Transverse colon (tissue), 4 donors: ENCODE results near the gene NLGN1. TPM values are rescaled to one million over a fixed set of nuclear protein-coding genes. Genes with fewer than 3 reads are reported as not detected.

Experiments
- DNase-seq: peaks from one replicate; pipeline ENCODE4 v3.0.0-alpha.2; 2019
- H3K27ac ChIP-seq, 4 donors: fragments of 200-600 bp; sonication (generic); 2 replicates each; pipeline ENCODE4 v1.5.1; 2016 to 2018; ENCODE audit warnings: inconsistent platforms in 4 of 4
- H3K27me3 ChIP-seq: fragments of 200-600 bp; sonication (generic); 2 replicates; pipeline ENCODE4 v1.5.1; 2017; ENCODE audit warnings: inconsistent platforms
- H3K36me3 ChIP-seq, 4 donors: fragments of 200-600 bp; sonication (generic); 2 replicates each; pipeline ENCODE4 v1.5.1; 2017 to 2019; ENCODE audit warnings: inconsistent platforms in 4 of 4
- H3K4me1 ChIP-seq, 4 donors: fragments of 200-600 bp; sonication (generic); 2 replicates each; pipeline ENCODE4 v1.5.1; 2017 to 2020; ENCODE audit warnings: inconsistent platforms in 4 of 4
- H3K4me3 ChIP-seq, 4 donors: fragments of 200-600 bp; sonication (generic); 1 replicate in 1 of 4; 2 replicates in 3 of 4; pipeline versions ENCODE4 v1.5.1 to v1.6.1; 2017 to 2019; ENCODE audit warnings: inconsistent platforms in 4 of 4
- H3K9me3 ChIP-seq, 2 donors: fragments of 200-600 bp; sonication (generic); 2 replicates each; pipeline ENCODE4 v1.5.1; 2017 to 2019; ENCODE audit warnings: inconsistent platforms in 2 of 2
- EP300 ChIP-seq: sonication (generic); formaldehyde crosslinking; IDR thresholded peaks from one replicate; pipeline ENCODE4 v1.6.1; 2017; ENCODE audit warnings: antibody characterized with exemption, low read depth
- POLR2A ChIP-seq: fragments of 450-650 bp; IDR thresholded peaks from one replicate; pipeline ENCODE4 v1.6.1; 2016; ENCODE audit warnings: antibody characterized with exemption, mild to moderate bottlenecking, moderate library complexity
- POLR2AphosphoS5 ChIP-seq, 3 donors: sonication (generic); formaldehyde crosslinking; IDR thresholded peaks; one replicate each; pipeline ENCODE4 v1.6.1; 2016; ENCODE audit warnings: antibody characterized with exemption in 3 of 3
- WGBS, 2 donors: methylation state at CpG; one replicate each; pipeline ENCODE4 v1.1.5; 2018; ENCODE audit warnings: low coverage in 1 of 2; 5-methylcytosine and 5-hydroxymethylcytosine counted together
- in situ Hi-C, 4 donors: fragments of 200-750 bp; cut with MboI; loops; one replicate each; pipeline versions ENCODE4 v1.15.0 to v1.15.1; 2017; ENCODE audit warnings: low sequenced_read_pairs in 3 of 4, low pct_ligation_motif_present in 1 of 4, low pct_unique_long_range_greater_than_20kb in 1 of 4
- intact Hi-C: fragments of 100-400 bp; cut with DNase I; formaldehyde crosslinking; loops from one replicate; pipeline ENCODE4 v1.15.1; 2023; ENCODE audit warnings: low total_unique reads
- total RNA-seq, 4 donors: library from RNA; depleted of rRNA; stranded (reverse); fragments of >200 nt; gene quantifications; one replicate each; pipeline ENCODE4 v1.1.0, GENCODE V29; 2016
- TF ChIP-seq, protein P1 (sequence below), 5 experiments: fragments of 200-600 bp in 3 of 5; fragments of 450-650 bp in 2 of 5; sonication (generic) in 3 of 5; IDR thresholded peaks; 1 replicate in 2 of 5; 2 replicates in 3 of 5; pipeline ENCODE4 v1.5.1; 2016 to 2017; ENCODE audit warnings: antibody characterized with exemption in 5 of 5, inconsistent platforms in 3 of 5, mild to moderate bottlenecking in 2 of 5, moderate library complexity in 1 of 5

NLGN1 gene
- total RNA-seq, 4 donors from 2014 or later: 0.40 to 5.2 (median 1.9) TPM; not detected in 1

DNA sequence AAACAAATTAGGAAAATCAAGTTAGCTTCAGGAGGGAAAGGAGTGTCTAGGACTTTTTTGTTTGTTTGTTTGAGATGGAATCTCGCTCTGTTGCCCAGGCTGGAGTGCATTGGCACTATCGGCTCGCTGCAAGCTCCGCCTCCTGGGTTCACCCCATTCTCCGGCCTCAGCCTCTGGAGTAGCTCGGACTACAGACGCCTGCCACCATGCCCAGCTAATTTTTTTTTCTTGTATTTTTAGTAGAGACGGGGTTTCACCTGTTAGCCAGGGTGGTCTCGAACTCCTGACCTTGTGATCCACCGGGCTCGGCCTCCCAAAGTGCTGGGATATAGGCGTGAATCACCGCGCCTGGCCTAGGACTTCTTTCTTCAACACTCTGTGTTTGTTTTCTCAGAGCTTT, 171.1 kb downstream of the NLGN1 start:
- intact Hi-C loops: no loop called here
- in situ Hi-C loops: loop anchor here in 1 of 4 donors (25.0 kb wide), 1 partner anchor 181 kb away; the partner anchor contains the start of gene NLGN1
- TF ChIP-seq POLR2A (no peak), EP300 (no peak), POLR2AphosphoS5 (IDR thresholded peaks at IDR 0.05) (no peak)
- TF ChIP-seq, protein P1, sequence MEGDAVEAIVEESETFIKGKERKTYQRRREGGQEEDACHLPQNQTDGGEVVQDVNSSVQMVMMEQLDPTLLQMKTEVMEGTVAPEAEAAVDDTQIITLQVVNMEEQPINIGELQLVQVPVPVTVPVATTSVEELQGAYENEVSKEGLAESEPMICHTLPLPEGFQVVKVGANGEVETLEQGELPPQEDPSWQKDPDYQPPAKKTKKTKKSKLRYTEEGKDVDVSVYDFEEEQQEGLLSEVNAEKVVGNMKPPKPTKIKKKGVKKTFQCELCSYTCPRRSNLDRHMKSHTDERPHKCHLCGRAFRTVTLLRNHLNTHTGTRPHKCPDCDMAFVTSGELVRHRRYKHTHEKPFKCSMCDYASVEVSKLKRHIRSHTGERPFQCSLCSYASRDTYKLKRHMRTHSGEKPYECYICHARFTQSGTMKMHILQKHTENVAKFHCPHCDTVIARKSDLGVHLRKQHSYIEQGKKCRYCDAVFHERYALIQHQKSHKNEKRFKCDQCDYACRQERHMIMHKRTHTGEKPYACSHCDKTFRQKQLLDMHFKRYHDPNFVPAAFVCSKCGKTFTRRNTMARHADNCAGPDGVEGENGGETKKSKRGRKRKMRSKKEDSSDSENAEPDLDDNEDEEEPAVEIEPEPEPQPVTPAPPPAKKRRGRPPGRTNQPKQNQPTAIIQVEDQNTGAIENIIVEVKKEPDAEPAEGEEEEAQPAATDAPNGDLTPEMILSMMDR (IDR thresholded peaks at IDR 0.05): no peak
- Histone ChIP-seq H3K9me3 (no peaks in the 10 kb centered on the region), H3K27me3 (no peaks in the 10 kb centered on the region), H3K4me1 (no peaks in the 10 kb centered on the region), H3K36me3 (no peaks in the 10 kb centered on the region), H3K27ac (no peak overlapping the region), H3K4me3 (no peak overlapping the region)
- 86 to 88% methylated on average over 12 to 14 of the region's 14 CpGs for WGBS, 2 donors
- DNase-seq: no peak

DNA sequence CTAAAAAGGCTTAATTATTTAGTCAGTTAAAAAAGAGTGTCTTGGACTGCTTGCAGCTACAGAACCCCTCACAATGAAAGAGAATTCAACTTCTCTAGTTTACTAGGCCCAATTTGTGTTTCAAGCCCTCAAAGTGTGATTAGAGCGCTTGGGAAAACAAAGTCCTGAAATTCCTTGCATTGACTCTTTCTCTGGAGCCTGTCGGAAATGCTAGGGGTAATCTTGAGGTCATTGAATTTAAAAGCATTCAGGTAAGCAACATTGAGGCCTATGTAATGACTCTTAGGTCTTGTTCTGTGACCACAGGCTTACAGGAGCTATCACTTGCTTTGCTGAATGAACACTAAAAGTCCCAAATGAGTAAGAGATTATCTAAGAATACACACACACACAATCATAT, 186.0 kb downstream of the NLGN1 start:
- TF ChIP-seq POLR2AphosphoS5 (IDR thresholded peaks at IDR 0.05) (no peak), POLR2A (no peak), EP300 (no peak)
- TF ChIP-seq, protein P1 (IDR thresholded peaks at IDR 0.05): no peak
- WGBS, 2 donors: 56 to 93% methylated on average over 2 of the region's 2 CpGs
- Histone ChIP-seq H3K27ac (no peak overlapping the region), H3K36me3 (no peaks in the 10 kb centered on the region), H3K4me3 (no peak overlapping the region), H3K27me3 (peaks cover 12% of the 10 kb centered on the region), H3K4me1 (no peaks in the 10 kb centered on the region), H3K9me3 (no peaks in the 10 kb centered on the region)
- DNase-seq: no peak
- in situ Hi-C loops: no loop called here
- intact Hi-C loops: no loop called here

DNA sequence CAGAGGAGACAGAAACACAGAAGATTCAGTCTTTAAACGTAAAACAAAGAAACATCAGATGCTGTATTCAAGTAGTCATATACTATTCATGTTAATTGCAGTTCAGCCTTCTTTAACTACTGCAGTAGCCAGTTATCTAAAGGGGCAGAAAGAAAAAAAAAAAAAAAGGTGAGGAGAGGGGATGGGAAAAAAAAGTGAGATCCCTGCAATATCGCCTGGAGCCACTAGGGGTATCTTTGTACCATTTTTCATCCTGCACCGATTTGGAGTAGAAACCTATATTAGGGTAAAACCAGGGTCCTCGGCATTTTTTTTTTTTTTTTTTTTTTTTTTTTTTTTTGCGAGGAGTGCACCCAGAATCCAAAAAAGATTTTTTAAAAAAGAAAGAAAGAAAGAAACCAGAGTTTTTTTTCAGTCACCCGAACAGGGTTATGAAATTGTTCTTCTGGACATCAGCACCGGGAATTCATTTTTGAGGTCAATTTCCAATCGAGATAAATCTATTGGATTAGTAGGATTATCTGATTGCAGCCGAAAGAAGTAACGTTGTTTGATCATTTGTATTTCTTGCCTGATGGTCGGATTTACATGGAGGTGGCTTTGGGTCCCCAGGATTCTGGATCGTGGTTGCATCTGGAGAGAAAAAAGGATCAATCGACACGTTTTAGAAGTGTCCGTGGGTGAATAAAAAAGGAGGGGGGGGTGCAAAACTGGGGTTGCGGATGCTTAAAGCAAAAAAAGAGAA, 186.7 kb downstream of the NLGN1 start:
- TF ChIP-seq, protein P1 (IDR thresholded peaks at IDR 0.05): peak; percentile 18 to 65 (median 52)
- TF ChIP-seq EP300: no peak
- Histone ChIP-seq H3K9me3 (no peaks in the 10 kb centered on the region), H3K27ac (no peak overlapping the region), H3K27me3 (peaks cover 12% of the 10 kb centered on the region), H3K4me3 (peak overlapping the region in 3 of 4 donors; percentile 23 to 39 (median 32)), H3K36me3 (no peaks in the 10 kb centered on the region), H3K4me1 (no peaks in the 10 kb centered on the region)
- 14 to 20% methylated on average over 13 to 16 of the region's 16 CpGs for WGBS, 2 donors
- intact Hi-C loops (no loop called here), in situ Hi-C loops (no loop called here)
- no peak for DNase-seq

DNA sequence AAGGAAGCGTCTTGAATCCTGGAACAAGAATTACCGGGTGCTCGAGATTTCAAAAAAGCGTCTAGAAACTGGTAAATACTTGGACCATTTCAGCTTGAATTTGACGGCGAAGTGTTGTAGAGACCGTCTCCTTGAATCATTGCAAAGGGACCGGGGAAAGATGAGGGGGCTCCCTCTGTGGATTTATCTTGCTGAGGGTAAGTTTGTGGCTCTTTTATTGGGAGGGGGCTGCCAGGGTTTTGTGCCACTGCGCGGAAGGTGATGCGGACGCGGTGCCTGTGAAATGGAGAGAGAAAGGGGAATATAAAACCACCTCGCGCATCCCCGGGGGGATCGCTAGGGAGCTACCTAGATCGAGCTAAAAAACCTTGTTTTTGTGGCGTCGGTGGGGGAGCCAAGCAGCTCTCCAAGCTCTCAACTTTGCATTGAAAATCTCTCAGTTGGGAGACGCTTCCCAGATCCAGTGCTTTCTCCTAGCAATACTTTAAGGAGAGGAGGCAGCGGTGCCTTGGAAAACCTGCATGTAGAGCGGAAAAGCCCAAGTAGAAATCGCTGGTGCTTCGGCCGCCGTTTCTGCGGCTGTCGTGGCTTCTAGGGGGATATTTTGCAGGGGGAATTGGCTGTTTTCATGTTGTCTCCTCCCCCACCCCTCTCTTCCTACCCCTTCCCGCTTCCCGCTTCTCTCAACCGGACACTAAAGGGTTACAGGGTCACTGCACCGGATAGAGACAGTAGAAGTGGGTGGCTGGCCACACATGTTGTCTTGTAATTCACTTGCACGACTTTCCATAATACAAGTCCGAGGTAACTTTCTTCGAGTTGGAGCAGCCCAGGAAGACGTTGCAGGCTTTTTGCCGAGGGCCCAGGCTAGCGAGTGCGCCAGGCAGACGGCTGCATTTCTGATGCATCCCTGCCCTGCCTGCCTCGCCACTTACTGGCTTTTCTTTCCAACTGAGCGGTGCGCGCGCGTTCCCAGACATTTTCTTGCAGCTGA, 187.6 kb downstream of the NLGN1 start:
- Histone ChIP-seq H3K36me3 (no peaks in the 10 kb centered on the region), H3K4me1 (no peaks in the 10 kb centered on the region), H3K9me3 (no peaks in the 10 kb centered on the region), H3K27ac (peak overlapping the region in 2 of 4 donors; percentile 9 to 47), H3K4me3 (peak overlapping the region in 3 of 4 donors; percentile 23 to 39 (median 32)), H3K27me3 (peaks cover 12% of the 10 kb centered on the region)
- in situ Hi-C loops: no loop called here
- DNase-seq: peak; percentile 8
- TF ChIP-seq POLR2A (no peak), EP300 (no peak), POLR2AphosphoS5 (IDR thresholded peaks at IDR 0.05) (no peak)
- TF ChIP-seq, protein P1 (IDR thresholded peaks at IDR 0.05): no peak
- intact Hi-C loops: no loop called here
- WGBS, 2 donors: 4 to 16% methylated on average over 24 to 47 of the region's 47 CpGs
